ENCODE data around the gene TP63.

TP63 gene

DNA sequence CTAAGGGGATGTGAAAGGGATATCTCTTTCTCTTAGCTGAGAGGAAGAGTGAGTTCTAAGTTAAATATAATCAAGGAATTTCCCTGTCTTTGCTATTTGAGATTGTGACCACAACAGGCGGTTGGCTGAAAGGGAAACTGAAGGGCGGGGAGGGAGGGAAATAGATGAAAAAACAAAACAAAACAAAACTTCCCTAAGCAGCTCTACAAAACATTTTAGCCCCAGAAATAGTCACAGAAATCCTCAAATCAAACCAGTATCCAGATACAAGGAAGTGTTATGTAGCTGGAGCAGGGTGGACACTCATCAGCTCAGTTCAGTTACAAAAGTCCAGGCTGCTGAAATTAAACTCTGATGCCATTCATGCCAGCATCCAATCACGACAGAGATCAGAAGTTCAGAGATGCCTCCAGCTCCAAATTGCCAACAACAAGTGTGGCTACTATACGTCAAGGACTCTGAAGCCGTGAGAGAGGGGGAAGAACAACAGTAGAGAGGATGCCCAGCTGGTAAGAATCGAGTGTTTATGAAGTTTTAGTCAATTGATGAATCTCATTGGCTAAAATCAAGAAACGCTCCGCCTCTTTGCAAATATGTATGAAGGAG lies 319 bp upstream of the TP63 start:
- CTCF ChIA-PET = interaction anchor here (0.9 to 1.5 kb wide), 5 partner anchors 14 to 226 kb away, joined by 3 read pairs; no protein-coding TSS in a partner anchor
- TF ChIP-seq, protein P1, sequence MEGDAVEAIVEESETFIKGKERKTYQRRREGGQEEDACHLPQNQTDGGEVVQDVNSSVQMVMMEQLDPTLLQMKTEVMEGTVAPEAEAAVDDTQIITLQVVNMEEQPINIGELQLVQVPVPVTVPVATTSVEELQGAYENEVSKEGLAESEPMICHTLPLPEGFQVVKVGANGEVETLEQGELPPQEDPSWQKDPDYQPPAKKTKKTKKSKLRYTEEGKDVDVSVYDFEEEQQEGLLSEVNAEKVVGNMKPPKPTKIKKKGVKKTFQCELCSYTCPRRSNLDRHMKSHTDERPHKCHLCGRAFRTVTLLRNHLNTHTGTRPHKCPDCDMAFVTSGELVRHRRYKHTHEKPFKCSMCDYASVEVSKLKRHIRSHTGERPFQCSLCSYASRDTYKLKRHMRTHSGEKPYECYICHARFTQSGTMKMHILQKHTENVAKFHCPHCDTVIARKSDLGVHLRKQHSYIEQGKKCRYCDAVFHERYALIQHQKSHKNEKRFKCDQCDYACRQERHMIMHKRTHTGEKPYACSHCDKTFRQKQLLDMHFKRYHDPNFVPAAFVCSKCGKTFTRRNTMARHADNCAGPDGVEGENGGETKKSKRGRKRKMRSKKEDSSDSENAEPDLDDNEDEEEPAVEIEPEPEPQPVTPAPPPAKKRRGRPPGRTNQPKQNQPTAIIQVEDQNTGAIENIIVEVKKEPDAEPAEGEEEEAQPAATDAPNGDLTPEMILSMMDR (IDR thresholded peaks at IDR 0.05; ENCODE audit: control extremely low read depth, extremely low read depth, low read depth, missing control alignments) = no peak
- POLR2A ChIA-PET = no interaction called here
- DNase-seq (ENCODE audit: extremely low spot score) = peak; percentile 29

DNA sequence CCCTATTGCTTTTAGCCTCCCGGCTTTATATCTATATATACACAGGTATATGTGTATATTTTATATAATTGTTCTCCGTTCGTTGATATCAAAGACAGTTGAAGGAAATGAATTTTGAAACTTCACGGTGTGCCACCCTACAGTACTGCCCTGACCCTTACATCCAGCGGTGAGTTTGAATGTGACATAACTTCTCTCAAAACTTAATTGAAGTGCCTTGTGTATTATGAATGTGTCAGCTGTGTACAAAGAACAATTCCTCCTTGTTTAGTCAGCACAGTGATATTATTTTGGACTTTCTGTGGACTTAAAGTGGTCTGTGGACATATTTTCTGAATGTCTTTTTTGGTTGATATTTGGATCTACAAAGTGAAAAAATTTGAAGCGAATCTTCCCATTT lies 220 bp downstream of the TP63 start:
- DNase-seq (ENCODE audit: extremely low spot score) = no peak
- TF ChIP-seq, protein P1 (IDR thresholded peaks at IDR 0.05; ENCODE audit: control extremely low read depth, extremely low read depth, low read depth, missing control alignments) = no peak
- ChIA-PET POLR2A (no interaction called here), CTCF (interaction anchor here (1.0 to 1.5 kb wide), 4 partner anchors 15 to 227 kb away, joined by 3 read pairs; no protein-coding TSS in a partner anchor)

DNA sequence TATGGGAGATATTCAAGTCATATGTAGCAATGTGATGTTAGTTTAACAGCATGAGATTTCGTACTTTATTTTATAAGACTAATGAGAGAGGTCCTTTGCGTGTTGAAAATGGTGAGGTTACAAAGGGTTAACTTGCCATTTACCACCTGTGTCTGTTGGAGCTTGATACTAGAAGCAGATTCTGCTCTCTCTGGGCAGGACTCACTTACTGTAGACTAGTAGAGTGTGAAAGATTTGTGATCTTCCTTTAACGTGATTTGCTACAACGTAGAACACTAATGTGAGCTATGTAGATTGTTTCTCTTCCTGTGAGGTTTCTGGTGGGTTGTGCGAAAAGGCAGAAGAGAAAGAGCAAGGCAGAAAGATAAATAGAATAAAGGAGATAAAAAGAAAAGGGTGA lies 1.1 kb downstream of the TP63 start:
- peak; percentile 15 for DNase-seq (ENCODE audit: extremely low spot score)
- TF ChIP-seq, protein P1 (IDR thresholded peaks at IDR 0.05; ENCODE audit: control extremely low read depth, extremely low read depth, low read depth, missing control alignments) = no peak
- CTCF ChIA-PET = interaction anchor here (1.4 kb wide), 1 partner anchor 11 kb away, joined by 3 read pairs; no protein-coding TSS in a partner anchor
- POLR2A ChIA-PET = no interaction called here

DNA sequence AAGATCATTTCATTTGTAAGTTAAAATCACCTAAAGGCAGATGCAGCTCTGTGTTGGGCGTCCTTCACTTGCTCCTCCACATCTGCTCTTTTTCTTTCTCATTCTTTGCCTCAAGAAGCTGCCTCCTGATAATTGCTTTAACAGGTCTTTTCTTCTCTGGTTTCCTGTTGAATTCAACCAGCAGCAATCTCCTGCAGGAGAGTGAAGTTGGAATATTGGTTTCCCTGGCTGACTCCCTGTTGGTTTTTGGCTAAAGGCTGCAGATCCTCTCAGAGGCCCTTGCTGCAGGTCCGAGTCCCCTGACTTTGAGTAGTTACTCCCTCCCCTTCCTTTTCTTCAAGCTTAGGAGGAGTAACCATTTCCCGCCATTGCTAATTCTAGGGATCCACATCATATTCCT lies 4.2 kb downstream of the TP63 start:
- TF ChIP-seq, protein P1 (IDR thresholded peaks at IDR 0.05; ENCODE audit: control extremely low read depth, extremely low read depth, low read depth, missing control alignments) = no peak
- POLR2A ChIA-PET = no interaction called here
- no peak for DNase-seq (ENCODE audit: extremely low spot score)
- CTCF ChIA-PET = interaction anchor here (1.1 to 1.5 kb wide), 4 partner anchors 12 to 150 kb away, joined by 3 read pairs; no protein-coding TSS in a partner anchor

DNA sequence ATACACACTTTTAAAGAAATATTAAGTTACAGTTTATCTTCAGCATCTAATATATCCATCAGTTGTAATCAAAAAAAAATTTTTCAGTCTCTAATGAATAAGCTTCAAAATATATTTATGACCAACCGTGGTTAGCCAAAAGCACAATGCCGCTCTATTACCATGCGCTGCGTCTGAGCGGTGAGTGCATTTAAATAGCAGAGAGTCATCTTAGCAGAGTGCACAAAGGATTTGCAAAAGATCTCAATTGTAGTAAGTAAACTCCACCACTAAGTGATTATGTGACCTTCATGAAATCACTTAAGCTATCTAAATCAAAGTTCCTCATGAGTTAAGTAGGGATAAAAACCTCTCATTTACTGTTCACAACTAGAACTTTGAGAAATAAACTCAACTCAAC lies 4.9 kb downstream of the TP63 start:
- ChIA-PET POLR2A (no interaction called here), CTCF (interaction anchor here (0.9 to 1.5 kb wide), 5 partner anchors 13 to 150 kb away, joined by 3 read pairs; no protein-coding TSS in a partner anchor)
- DNase-seq (ENCODE audit: extremely low spot score) = no peak
- TF ChIP-seq, protein P1 (IDR thresholded peaks at IDR 0.05; ENCODE audit: control extremely low read depth, extremely low read depth, low read depth, missing control alignments) = no peak

DNA sequence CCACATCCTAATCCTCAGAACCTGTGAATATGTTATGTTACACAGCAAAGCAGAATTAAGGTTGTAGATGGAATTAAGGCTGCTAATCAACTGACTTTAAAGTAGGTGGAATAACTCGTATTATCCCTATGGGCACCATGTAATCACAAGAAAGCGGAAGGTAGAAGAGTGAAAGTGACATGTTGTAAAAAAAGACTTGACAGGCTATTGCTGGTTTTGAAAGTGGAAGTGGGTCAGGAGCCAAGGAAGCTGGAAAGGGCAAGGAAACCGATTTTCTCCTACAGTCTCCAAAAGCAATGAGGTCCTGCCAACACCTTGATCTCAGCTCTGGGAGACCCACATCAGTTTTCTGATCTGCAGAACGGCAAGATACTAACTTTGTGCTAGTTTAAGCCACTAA lies 6.6 kb downstream of the TP63 start:
- CTCF ChIA-PET = interaction anchor here (3.9 kb wide), 1 partner anchor 14 kb away, joined by 17 read pairs; no protein-coding TSS in a partner anchor

More for the DNA sequence above, 6.6 kb downstream of the TP63 start:
- POLR2A ChIA-PET = no interaction called here
- TF ChIP-seq, protein P1 (IDR thresholded peaks at IDR 0.05; ENCODE audit: control extremely low read depth, extremely low read depth, low read depth, missing control alignments) = no peak
- DNase-seq (ENCODE audit: extremely low spot score) = no peak

Data from GM10248 (cell line).